ENCODE data around the gene TCN2. TPM values are rescaled to one million over a fixed set of nuclear protein-coding genes. Genes with fewer than 3 reads are reported as not detected.

Gene TCN2
- total and polyA plus RNA-seq, 4 donors, result 10.6 to 60.9 (median 30.6) TPM

- Histone ChIP-seq H3K4me1 (ENCODE audit: control insufficient read depth in 5 of 5, insufficient read depth in 5 of 5, low read length in 5 of 5) (peaks cover 0 to 17% (median 5%) of the 10 kb centered on the region in 5 donors), H3K27me3 (ENCODE audit: control insufficient read depth in 3 of 3, insufficient read depth in 3 of 3, low read length in 2 of 3) (no peaks in the 10 kb centered on the region), H3K9me3 (ENCODE audit: control insufficient read depth in 4 of 4, insufficient read depth in 3 of 4, low read length in 3 of 4) (no peaks in the 10 kb centered on the region), H3K4me3 (no peak overlapping the region), H3K36me3 (ENCODE audit: control insufficient read depth in 4 of 4, insufficient read depth in 4 of 4, low read length in 4 of 4) (peaks cover 0 to 15% (median 5%) of the 10 kb centered on the region in 4 donors), H3K27ac (ENCODE audit: low read depth in 1 of 2, low read length in 1 of 2) (no peak overlapping the region), H3K9ac (ENCODE audit: insufficient read depth in 1 of 2, low read length in 2 of 2) (no peak overlapping the region)
- TF ChIP-seq CTCF (IDR thresholded peaks at IDR 0.05; ENCODE audit: control extremely low read depth, extremely low read depth), result no peak
- DNase-seq (no peak), ATAC-seq (ENCODE audit: insufficient read depth, low FRiP score) (no peak)
- 98% methylated on average over 13 of the region's 13 CpGs for WGBS, 2 donors
Measured at GRCh38 chr22:30664798-30665197, 57.8 kb downstream of the TCN2 start.

- no peak for TF ChIP-seq CTCF (IDR thresholded peaks at IDR 0.05; ENCODE audit: control extremely low read depth, extremely low read depth)
- ATAC-seq (ENCODE audit: insufficient read depth, low FRiP score) (no peak), DNase-seq (no peak)
- Histone ChIP-seq H3K27me3 (ENCODE audit: control insufficient read depth in 3 of 3, insufficient read depth in 3 of 3, low read length in 2 of 3) (no peaks in the 10 kb centered on the region), H3K4me1 (ENCODE audit: control insufficient read depth in 5 of 5, insufficient read depth in 5 of 5, low read length in 5 of 5) (peaks cover 0 to 17% (median 5%) of the 10 kb centered on the region in 5 donors), H3K4me3 (no peak overlapping the region), H3K36me3 (ENCODE audit: control insufficient read depth in 4 of 4, insufficient read depth in 4 of 4, low read length in 4 of 4) (peaks cover 0 to 15% (median 5%) of the 10 kb centered on the region in 4 donors), H3K9ac (ENCODE audit: insufficient read depth in 1 of 2, low read length in 2 of 2) (no peak overlapping the region), H3K9me3 (ENCODE audit: control insufficient read depth in 4 of 4, insufficient read depth in 3 of 4, low read length in 3 of 4) (no peaks in the 10 kb centered on the region), H3K27ac (ENCODE audit: low read depth in 1 of 2, low read length in 1 of 2) (no peak overlapping the region)
- WGBS, 2 donors, result 74 to 92% methylated on average over 2 of the region's 2 CpGs
Measured at GRCh38 chr22:30665266-30665665, 58.3 kb downstream of the TCN2 start.

GRCh38 chr22:30665786-30666185 lies 58.8 kb downstream of the TCN2 start:
- no peak for TF ChIP-seq CTCF (IDR thresholded peaks at IDR 0.05; ENCODE audit: control extremely low read depth, extremely low read depth)
- Histone ChIP-seq H3K9ac (ENCODE audit: insufficient read depth in 1 of 2, low read length in 2 of 2) (no peak overlapping the region), H3K4me1 (ENCODE audit: control insufficient read depth in 5 of 5, insufficient read depth in 5 of 5, low read length in 5 of 5) (peaks cover 0 to 17% (median 5%) of the 10 kb centered on the region in 5 donors), H3K4me3 (no peak overlapping the region), H3K9me3 (ENCODE audit: control insufficient read depth in 4 of 4, insufficient read depth in 3 of 4, low read length in 3 of 4) (no peaks in the 10 kb centered on the region), H3K27ac (ENCODE audit: low read depth in 1 of 2, low read length in 1 of 2) (no peak overlapping the region), H3K36me3 (ENCODE audit: control insufficient read depth in 4 of 4, insufficient read depth in 4 of 4, low read length in 4 of 4) (peaks cover 0 to 15% (median 5%) of the 10 kb centered on the region in 4 donors), H3K27me3 (ENCODE audit: control insufficient read depth in 3 of 3, insufficient read depth in 3 of 3, low read length in 2 of 3) (no peaks in the 10 kb centered on the region)
- WGBS, 2 donors, result 84 to 90% methylated on average over 4 of the region's 4 CpGs
- ATAC-seq (ENCODE audit: insufficient read depth, low FRiP score) (no peak), DNase-seq (no peak)

- DNase-seq (no peak), ATAC-seq (ENCODE audit: insufficient read depth, low FRiP score) (no peak)
- Histone ChIP-seq H3K9me3 (ENCODE audit: control insufficient read depth in 4 of 4, insufficient read depth in 3 of 4, low read length in 3 of 4) (no peaks in the 10 kb centered on the region), H3K27me3 (ENCODE audit: control insufficient read depth in 3 of 3, insufficient read depth in 3 of 3, low read length in 2 of 3) (no peaks in the 10 kb centered on the region), H3K36me3 (ENCODE audit: control insufficient read depth in 4 of 4, insufficient read depth in 4 of 4, low read length in 4 of 4) (peaks cover 0 to 11% (median 5%) of the 10 kb centered on the region in 4 donors), H3K9ac (ENCODE audit: insufficient read depth in 1 of 2, low read length in 2 of 2) (peak overlapping the region in 1 of 2 donors; percentile 72), H3K27ac (ENCODE audit: low read depth in 1 of 2, low read length in 1 of 2) (peak overlapping the region in 1 of 2 donors; percentile 73), H3K4me3 (peak overlapping the region; percentile 82), H3K4me1 (ENCODE audit: control insufficient read depth in 5 of 5, insufficient read depth in 5 of 5, low read length in 5 of 5) (peaks cover 0 to 17% (median 5%) of the 10 kb centered on the region in 5 donors)
- WGBS, 2 donors, result 1% methylated on average over 18 of the region's 18 CpGs
- TF ChIP-seq CTCF (IDR thresholded peaks at IDR 0.05; ENCODE audit: control extremely low read depth, extremely low read depth), result no peak
Measured at GRCh38 chr22:30667107-30667493, 60.1 kb downstream of the TCN2 start.

Data from lung (tissue), 12 donors.